Neural progenitor cell (in vitro differentiated cells): ENCODE results near the gene JAZF1. TPM values are rescaled to one million over a fixed set of nuclear protein-coding genes. Genes with fewer than 3 reads are reported as not detected.

Experiments used
- DNase-seq: peaks from one replicate; pipeline ENCODE4 v3.0.0-alpha.2; 2016; ENCODE audit warnings: low spot score
- H2AFZ ChIP-seq: fragments of 200-600 bp; sonication (generic); replicated peaks from 2 replicates; pipeline ENCODE4 v1.6.1; 2016; ENCODE audit warnings: antibody characterized with exemption
- H3F3A ChIP-seq: fragments of 200-600 bp; sonication (generic); 2 replicates; pipeline ENCODE4 v1.6.1; 2016; ENCODE audit warnings: antibody characterized with exemption, low read depth
- H3K27ac ChIP-seq: fragments of 200-600 bp; sonication (generic); 2 replicates; pipeline ENCODE4 v1.5.1; 2016; ENCODE audit warnings: mild to moderate bottlenecking
- H3K27me3 ChIP-seq: fragments of 200-600 bp; sonication (generic); 2 replicates; pipeline ENCODE4 v1.6.1; 2016; ENCODE audit warnings: mild to moderate bottlenecking, moderate library complexity
- H3K36me3 ChIP-seq: fragments of 200-600 bp; sonication (generic); 2 replicates; pipeline ENCODE4 v1.5.1; 2016
- H3K4me1 ChIP-seq: fragments of 200-600 bp; sonication (generic); 2 replicates; pipeline ENCODE4 v1.6.1; 2016; ENCODE audit warnings: mixed run types
- H3K4me2 ChIP-seq: fragments of 200-600 bp; sonication (generic); 2 replicates; pipeline ENCODE4 v1.6.1; 2016
- H3K4me3 ChIP-seq: fragments of 200-600 bp; sonication (generic); 2 replicates; pipeline ENCODE4 v1.5.1; 2016
- H3K79me2 ChIP-seq: fragments of 200-600 bp; sonication (generic); 2 replicates; pipeline ENCODE4 v1.6.1; 2016; ENCODE audit warnings: low read depth
- H3K9ac ChIP-seq: fragments of 200-600 bp; sonication (generic); 2 replicates; pipeline ENCODE4 v1.6.1; 2016
- H3K9me3 ChIP-seq: fragments of 200-600 bp; sonication (generic); 2 replicates; pipeline ENCODE4 v1.5.1; 2016; ENCODE audit warnings: low read depth
- H4K20me1 ChIP-seq: fragments of 200-600 bp; sonication (generic); 2 replicates; pipeline ENCODE4 v1.6.1; 2016; ENCODE audit warnings: low read depth
- H3K27ac Mint-ChIP-seq: 3 replicates; pipeline ENCODE4 v1.8.0; 2021; ENCODE audit warnings: mixed read lengths
- H3K27me3 Mint-ChIP-seq: 2 replicates; pipeline ENCODE4 v1.8.0; 2022; ENCODE audit warnings: low read depth, mild to moderate bottlenecking, inconsistent platforms, moderate library complexity, mixed read lengths; ENCODE audit not compliant: insufficient read depth
- H3K36me3 Mint-ChIP-seq: 3 replicates; pipeline ENCODE4 v1.8.0; 2021; ENCODE audit warnings: mixed read lengths
- H3K4me1 Mint-ChIP-seq: 3 replicates; pipeline ENCODE4 v1.8.0; 2021; ENCODE audit warnings: mixed read lengths
- H3K4me3 Mint-ChIP-seq: 3 replicates; pipeline ENCODE4 v1.8.0; 2021; ENCODE audit warnings: mild to moderate bottlenecking, moderate library complexity, mixed read lengths
- H3K9me3 Mint-ChIP-seq: 3 replicates; pipeline ENCODE4 v1.8.0; 2020; ENCODE audit warnings: mixed read lengths
- EZH2 ChIP-seq: fragments of 200-600 bp; sonication (generic); IDR thresholded peaks from 2 replicates; pipeline ENCODE4 v1.6.1; 2017; ENCODE audit warnings: antibody characterized with exemption, mild to moderate bottlenecking, moderate library complexity
- EZH2phosphoT487 ChIP-seq: fragments of 200-600 bp; sonication (generic); IDR thresholded peaks from 2 replicates; pipeline ENCODE4 v1.6.1; 2017; ENCODE audit warnings: antibody characterized with exemption
- total RNA-seq: library from RNA; depleted of rRNA; stranded (reverse); fragments of >200 nt; gene quantifications from 2 replicates; pipeline ENCODE4 v1.2.3, GENCODE V29; 2015; ENCODE audit warnings: low replicate concordance
- TF ChIP-seq, protein P1 (sequence below): fragments of 200-600 bp; sonication (generic); IDR thresholded peaks from 2 replicates; pipeline ENCODE4 v1.5.1; 2017; ENCODE audit warnings: antibody characterized with exemption, mild to moderate bottlenecking

JAZF1 gene
- total RNA-seq, 1 donor from 2014 or later, result 3.1 TPM

DNA sequence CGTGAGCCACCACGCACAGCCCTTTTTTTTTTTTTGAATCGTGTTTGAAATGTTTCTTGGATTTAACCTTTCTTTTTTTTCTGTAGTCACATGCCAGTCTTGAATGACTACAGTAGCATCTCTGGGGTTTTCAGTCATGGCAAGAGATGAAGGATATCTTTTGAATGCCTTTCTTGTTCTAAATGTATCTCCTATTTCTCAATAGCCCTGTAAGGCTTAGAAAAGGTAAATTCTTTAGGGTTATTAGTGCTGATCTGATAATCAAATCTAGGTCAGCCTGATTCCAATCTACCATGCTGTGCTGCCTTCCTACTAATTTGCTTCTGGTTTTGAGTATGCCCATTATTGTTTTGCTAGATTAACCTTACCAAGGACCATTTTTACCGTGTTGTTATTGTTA, 370.4 kb downstream of the JAZF1 start:
- Histone ChIP-seq H3K36me3 (no peaks in the 10 kb centered on the region), H3K4me2 (no peak overlapping the region), H3K4me1 (no peaks in the 10 kb centered on the region), H3K9ac (no peak overlapping the region), H2AFZ (no peak overlapping the region), H3K9me3 (no peaks in the 10 kb centered on the region), H4K20me1 (no peaks in the 10 kb centered on the region), H3K27ac (no peak overlapping the region), H3F3A (no peaks in the 10 kb centered on the region), H3K27me3 (no peaks in the 10 kb centered on the region), H3K4me3 (no peak overlapping the region), H3K79me2 (no peaks in the 10 kb centered on the region)
- Mint-ChIP-seq H3K27ac (no peak overlapping the region), H3K27me3 (no peaks in the 10 kb centered on the region), H3K4me3 (no peak overlapping the region), H3K9me3 (no peaks in the 10 kb centered on the region), H3K4me1 (no peaks in the 10 kb centered on the region), H3K36me3 (peaks cover 5% of the 10 kb centered on the region)
- TF ChIP-seq EZH2phosphoT487, result no peak
- TF ChIP-seq, protein P1, sequence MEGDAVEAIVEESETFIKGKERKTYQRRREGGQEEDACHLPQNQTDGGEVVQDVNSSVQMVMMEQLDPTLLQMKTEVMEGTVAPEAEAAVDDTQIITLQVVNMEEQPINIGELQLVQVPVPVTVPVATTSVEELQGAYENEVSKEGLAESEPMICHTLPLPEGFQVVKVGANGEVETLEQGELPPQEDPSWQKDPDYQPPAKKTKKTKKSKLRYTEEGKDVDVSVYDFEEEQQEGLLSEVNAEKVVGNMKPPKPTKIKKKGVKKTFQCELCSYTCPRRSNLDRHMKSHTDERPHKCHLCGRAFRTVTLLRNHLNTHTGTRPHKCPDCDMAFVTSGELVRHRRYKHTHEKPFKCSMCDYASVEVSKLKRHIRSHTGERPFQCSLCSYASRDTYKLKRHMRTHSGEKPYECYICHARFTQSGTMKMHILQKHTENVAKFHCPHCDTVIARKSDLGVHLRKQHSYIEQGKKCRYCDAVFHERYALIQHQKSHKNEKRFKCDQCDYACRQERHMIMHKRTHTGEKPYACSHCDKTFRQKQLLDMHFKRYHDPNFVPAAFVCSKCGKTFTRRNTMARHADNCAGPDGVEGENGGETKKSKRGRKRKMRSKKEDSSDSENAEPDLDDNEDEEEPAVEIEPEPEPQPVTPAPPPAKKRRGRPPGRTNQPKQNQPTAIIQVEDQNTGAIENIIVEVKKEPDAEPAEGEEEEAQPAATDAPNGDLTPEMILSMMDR, result no peak
- TF ChIP-seq EZH2, result no peak
- no peak for DNase-seq

DNA sequence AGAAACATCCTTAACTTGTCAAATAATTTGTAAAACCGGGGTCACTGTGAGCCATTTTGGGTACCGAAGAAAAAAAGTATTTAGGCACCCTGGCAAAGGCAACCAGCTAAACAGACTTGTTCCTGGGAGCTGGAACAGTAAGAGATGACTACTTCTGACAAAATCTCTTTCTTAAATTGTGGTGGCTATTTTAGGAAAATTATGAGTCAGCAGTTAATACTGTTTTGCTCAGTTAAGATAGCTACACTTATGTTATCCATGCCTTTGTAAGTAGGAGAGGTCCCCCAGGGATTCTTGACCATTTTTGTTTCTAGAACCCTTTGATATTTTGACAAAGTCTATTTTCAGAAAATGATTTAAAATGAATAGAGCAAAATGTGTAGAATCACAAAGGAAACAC, 372.0 kb downstream of the JAZF1 start:
- no peak for DNase-seq
- no peaks in the 10 kb centered on the region for H3K9me3 Mint-ChIP-seq
- Histone ChIP-seq H3K4me3 (no peak overlapping the region), H4K20me1 (no peaks in the 10 kb centered on the region), H3K27me3 (no peaks in the 10 kb centered on the region), H3K79me2 (no peaks in the 10 kb centered on the region), H3K4me1 (no peaks in the 10 kb centered on the region), H3K27ac (no peak overlapping the region), H3K9me3 (no peaks in the 10 kb centered on the region), H3K9ac (no peak overlapping the region), H3K4me2 (no peak overlapping the region), H3F3A (no peaks in the 10 kb centered on the region), H3K36me3 (no peaks in the 10 kb centered on the region), H2AFZ (no peak overlapping the region)
- no peak overlapping the region for H3K4me3 Mint-ChIP-seq
- no peaks in the 10 kb centered on the region for H3K27me3 Mint-ChIP-seq
- TF ChIP-seq EZH2phosphoT487 (no peak), EZH2 (no peak)
- TF ChIP-seq, protein P1, result no peak
- no peak overlapping the region for H3K27ac Mint-ChIP-seq
- no peaks in the 10 kb centered on the region for H3K4me1 Mint-ChIP-seq
- H3K36me3 Mint-ChIP-seq, result peaks cover 2% of the 10 kb centered on the region

DNA sequence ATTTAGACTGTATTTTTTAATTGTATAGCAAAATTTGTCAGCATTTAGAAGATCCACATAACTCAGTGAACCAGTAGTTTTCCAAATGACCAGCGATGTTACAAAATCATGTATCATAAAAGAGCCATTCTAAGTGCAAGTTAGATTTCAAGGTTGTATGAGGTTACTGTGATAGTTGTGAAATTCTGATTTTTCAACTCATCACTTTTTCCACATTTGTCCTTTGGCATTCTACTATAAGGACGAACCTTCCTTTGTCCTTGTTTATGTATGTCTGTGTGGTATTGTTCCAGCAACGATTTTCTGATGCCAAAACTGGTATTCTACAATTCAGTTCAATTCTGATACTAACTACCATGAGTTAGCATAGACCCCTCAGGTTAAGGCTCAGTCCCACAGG, 376.5 kb downstream of the JAZF1 start:
- Mint-ChIP-seq H3K27ac (no peak overlapping the region), H3K27me3 (no peaks in the 10 kb centered on the region), H3K9me3 (no peaks in the 10 kb centered on the region), H3K4me3 (no peak overlapping the region), H3K4me1 (no peaks in the 10 kb centered on the region), H3K36me3 (peaks cover 8% of the 10 kb centered on the region)
- H3K4me3 ChIP-seq, result no peak overlapping the region
- H3F3A ChIP-seq, result no peaks in the 10 kb centered on the region
- H3K27me3 ChIP-seq, result no peaks in the 10 kb centered on the region
- no peaks in the 10 kb centered on the region for H3K79me2 ChIP-seq
- no peak for TF ChIP-seq EZH2phosphoT487
- TF ChIP-seq, protein P1, result no peak
- no peak for TF ChIP-seq EZH2
- no peaks in the 10 kb centered on the region for H3K36me3 ChIP-seq
- no peak overlapping the region for H3K9ac ChIP-seq
- H3K4me1 ChIP-seq, result no peaks in the 10 kb centered on the region
- no peaks in the 10 kb centered on the region for H3K9me3 ChIP-seq
- no peak overlapping the region for H3K27ac ChIP-seq
- no peaks in the 10 kb centered on the region for H4K20me1 ChIP-seq
- no peak overlapping the region for H2AFZ ChIP-seq
- no peak for DNase-seq
- H3K4me2 ChIP-seq, result no peak overlapping the region

DNA sequence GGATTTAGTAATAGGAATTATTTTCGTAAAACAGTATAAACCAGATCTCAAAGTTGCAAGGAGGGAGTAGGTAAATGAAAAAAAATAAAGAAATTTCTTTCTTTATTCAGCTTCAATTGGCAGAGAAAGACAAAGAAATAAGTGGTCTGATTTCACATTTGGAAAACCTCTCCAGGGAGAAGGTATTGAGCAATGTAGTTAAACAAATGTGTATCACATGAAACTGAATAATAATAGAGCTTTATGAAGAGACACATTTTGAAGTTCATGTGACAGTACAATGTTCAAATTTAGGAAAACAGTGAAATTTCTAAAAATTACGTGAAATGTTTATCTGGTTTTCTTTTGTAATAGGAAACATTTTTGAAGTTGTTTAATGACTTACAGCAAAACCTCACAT, 377.6 kb downstream of the JAZF1 start:
- Mint-ChIP-seq H3K27ac (no peak overlapping the region), H3K27me3 (no peaks in the 10 kb centered on the region), H3K4me3 (no peak overlapping the region), H3K36me3 (peaks cover 11% of the 10 kb centered on the region), H3K4me1 (no peaks in the 10 kb centered on the region), H3K9me3 (no peaks in the 10 kb centered on the region)
- no peaks in the 10 kb centered on the region for H3K36me3 ChIP-seq
- no peaks in the 10 kb centered on the region for H3K79me2 ChIP-seq
- H3K9me3 ChIP-seq, result no peaks in the 10 kb centered on the region
- no peaks in the 10 kb centered on the region for H3K4me1 ChIP-seq
- no peaks in the 10 kb centered on the region for H3F3A ChIP-seq
- H3K9ac ChIP-seq, result no peak overlapping the region
- H3K27me3 ChIP-seq, result no peaks in the 10 kb centered on the region
- H3K27ac ChIP-seq, result no peak overlapping the region
- no peak overlapping the region for H3K4me3 ChIP-seq
- no peak overlapping the region for H2AFZ ChIP-seq
- TF ChIP-seq, protein P1, result no peak
- TF ChIP-seq EZH2phosphoT487 (no peak), EZH2 (no peak)
- no peaks in the 10 kb centered on the region for H4K20me1 ChIP-seq
- DNase-seq, result no peak
- H3K4me2 ChIP-seq, result no peak overlapping the region
